Colonic mucosa (tissue), 4 donors: Measurements from ENCODE around the gene CSMD2. TPM values are rescaled to one million over a fixed set of nuclear protein-coding genes. Genes with fewer than 3 reads are reported as not detected.

Experiments used
- DNase-seq: peaks from one replicate; pipeline ENCODE4 v3.0.0-alpha.2; 2020
- H3K27ac ChIP-seq: fragments of 200-600 bp; one replicate; pipeline ENCODE4 v1.8.0; 2021
- H3K27me3 ChIP-seq: fragments of 200-600 bp; one replicate; pipeline ENCODE4 v1.8.0; 2021
- H3K36me3 ChIP-seq: fragments of 200-600 bp; one replicate; pipeline ENCODE4 v1.8.0; 2021
- H3K4me1 ChIP-seq: fragments of 200-600 bp; one replicate; pipeline ENCODE4 v1.8.0; 2021; ENCODE audit warnings: mild to moderate bottlenecking
- H3K4me3 ChIP-seq: fragments of 200-600 bp; one replicate; pipeline ENCODE4 v1.8.0; 2021
- H3K9ac ChIP-seq, 2 donors: one replicate each; pipeline ENCODE4 v1.7.0; 2013; ENCODE audit warnings: control low read depth in 2 of 2, low read depth in 2 of 2, low read length in 2 of 2
- H3K9me3 ChIP-seq: fragments of 200-600 bp; one replicate; pipeline ENCODE4 v1.8.0; 2021
- CTCF ChIP-seq: fragments of 200-600 bp; IDR thresholded peaks from one replicate; pipeline ENCODE4 v1.8.0; 2022; ENCODE audit warnings: antibody characterized with exemption, mild to moderate bottlenecking
- intact Hi-C: fragments of 100-400 bp; cut with DNase I; formaldehyde crosslinking; loops from one replicate; pipeline ENCODE4 v1.14.1; 2022
- total RNA-seq, 2 donors: library from RNA; stranded (reverse); fragmentation: NEBNext Ultra II Directional in 1 of 2; extraction: Animal tissue kit (Norgen Biotek cat#: 25700) in 1 of 2; gene quantifications; one replicate each; pipeline ENCODE4 v1.2.1, GENCODE V29; 2021
- donor health status: healthy.
- donor health status: DM: no; HTN: no; CAD: no.
- donor health status: DM: no; HTN: no; CAD: no.

Gene CSMD2
- total RNA-seq, 2 donors from 2014 or later = 0.05 to 0.10 TPM

GRCh38 chr1:33743221-33743998 is 421.6 kb downstream of the CSMD2 start:
- H3K4me1 ChIP-seq = no peaks in the 10 kb centered on the region
- no peak overlapping the region for H3K9ac ChIP-seq
- H3K27ac ChIP-seq = no peak overlapping the region
- no peak for TF ChIP-seq CTCF
- H3K27me3 ChIP-seq = no peaks in the 10 kb centered on the region
- H3K36me3 ChIP-seq = no peaks in the 10 kb centered on the region
- H3K4me3 ChIP-seq = no peak overlapping the region
- no peaks in the 10 kb centered on the region for H3K9me3 ChIP-seq
- intact Hi-C loops = no loop called here
- DNase-seq = no peak

- H3K9me3 ChIP-seq = no peaks in the 10 kb centered on the region
- H3K9ac ChIP-seq = no peak overlapping the region
- no peak for TF ChIP-seq CTCF
- no peaks in the 10 kb centered on the region for H3K36me3 ChIP-seq
- no peaks in the 10 kb centered on the region for H3K4me1 ChIP-seq
- H3K27ac ChIP-seq = no peak overlapping the region
- H3K27me3 ChIP-seq = no peaks in the 10 kb centered on the region
- H3K4me3 ChIP-seq = no peak overlapping the region
- intact Hi-C loops = no loop called here
- no peak for DNase-seq
Observed at GRCh38 chr1:33742663-33743062, 422.4 kb downstream of the CSMD2 start.

- intact Hi-C loops = no loop called here
- Histone ChIP-seq H3K9ac (no peak overlapping the region), H3K4me1 (no peaks in the 10 kb centered on the region), H3K27me3 (no peaks in the 10 kb centered on the region), H3K36me3 (no peaks in the 10 kb centered on the region), H3K27ac (no peak overlapping the region), H3K4me3 (no peak overlapping the region), H3K9me3 (no peaks in the 10 kb centered on the region)
- no peak for TF ChIP-seq CTCF
- no peak for DNase-seq
Observed at GRCh38 chr1:33741749-33742148, 423.3 kb downstream of the CSMD2 start.

GRCh38 chr1:33740040-33740744 is 424.8 kb downstream of the CSMD2 start:
- Histone ChIP-seq H3K9me3 (no peaks in the 10 kb centered on the region), H3K36me3 (no peaks in the 10 kb centered on the region), H3K4me3 (no peak overlapping the region), H3K27me3 (no peaks in the 10 kb centered on the region), H3K4me1 (no peaks in the 10 kb centered on the region), H3K27ac (no peak overlapping the region), H3K9ac (no peak overlapping the region)
- DNase-seq = no peak
- intact Hi-C loops = no loop called here
- TF ChIP-seq CTCF = no peak

GRCh38 chr1:33738976-33739375 is 426.1 kb downstream of the CSMD2 start:
- Histone ChIP-seq H3K27me3 (no peaks in the 10 kb centered on the region), H3K4me3 (no peak overlapping the region), H3K4me1 (no peaks in the 10 kb centered on the region), H3K9me3 (no peaks in the 10 kb centered on the region), H3K9ac (no peak overlapping the region), H3K27ac (no peak overlapping the region), H3K36me3 (no peaks in the 10 kb centered on the region)
- no peak for DNase-seq
- intact Hi-C loops = no loop called here
- TF ChIP-seq CTCF = no peak
